SIG-M5 (cell line): Measurements from ENCODE around the gene MACROD2.

ENCODE experiments used
- DNase-seq: peaks from one replicate; lab custom pipeline; 2025; lab: John Stamatoyannopoulos, UW

The MACROD2 gene

DNA sequence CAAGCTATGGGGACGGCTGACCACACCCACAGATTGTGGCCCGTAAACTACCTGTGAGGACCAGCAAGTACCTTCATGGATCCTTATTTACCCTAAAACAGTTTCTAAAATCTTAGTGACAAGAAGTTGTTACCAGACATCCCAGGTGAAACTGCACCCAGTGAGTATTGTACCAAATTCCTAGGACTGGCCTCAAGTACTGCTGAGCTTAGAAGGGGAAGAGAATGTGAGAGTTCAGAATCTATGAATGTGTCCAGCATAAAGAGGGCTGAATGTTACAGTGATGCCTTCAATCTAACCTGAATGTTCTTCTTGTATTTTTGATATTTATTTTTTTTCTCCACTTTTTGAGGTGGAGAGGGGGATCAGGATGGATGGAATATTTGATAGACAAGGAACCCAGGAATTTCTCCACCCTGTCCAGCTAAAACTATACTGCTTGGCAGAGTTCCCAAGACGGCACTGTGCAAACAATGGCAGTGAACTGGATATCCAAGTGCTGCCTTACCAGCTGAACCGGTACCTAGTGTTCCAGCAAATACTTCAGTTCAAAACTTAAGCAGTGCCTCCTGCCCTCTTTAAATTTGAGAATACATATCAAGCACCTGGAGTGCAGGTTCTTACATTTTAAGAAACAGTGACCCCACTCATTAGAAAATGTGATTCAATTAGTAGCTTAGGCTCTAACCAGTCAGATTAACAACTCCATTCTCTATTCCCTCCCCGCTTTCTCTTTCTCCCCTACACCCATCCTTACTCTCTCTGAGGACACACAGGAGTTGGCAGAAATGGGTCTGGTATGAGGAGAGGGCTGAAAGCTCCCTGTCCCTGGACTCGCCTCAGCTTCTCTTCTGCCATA is 769.4 kb downstream of the MACROD2 start:
- no peak for DNase-seq

DNA sequence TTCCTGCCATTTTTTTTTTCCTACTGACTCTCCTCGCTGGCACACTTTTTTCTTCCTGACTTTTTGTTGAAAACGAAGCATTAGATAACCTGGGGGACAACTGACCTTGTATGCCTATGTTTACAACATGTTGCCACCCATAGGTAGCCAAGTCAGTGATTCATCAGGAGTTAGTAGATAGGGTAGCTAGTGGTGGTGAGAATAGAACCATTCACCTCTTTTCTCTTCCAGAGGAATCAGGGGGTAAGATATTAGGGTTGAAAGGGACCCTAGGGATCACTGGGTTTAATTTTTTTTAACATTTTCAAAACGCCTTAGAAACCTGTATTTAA is 770.0 kb downstream of the MACROD2 start:
- DNase-seq = no peak

DNA sequence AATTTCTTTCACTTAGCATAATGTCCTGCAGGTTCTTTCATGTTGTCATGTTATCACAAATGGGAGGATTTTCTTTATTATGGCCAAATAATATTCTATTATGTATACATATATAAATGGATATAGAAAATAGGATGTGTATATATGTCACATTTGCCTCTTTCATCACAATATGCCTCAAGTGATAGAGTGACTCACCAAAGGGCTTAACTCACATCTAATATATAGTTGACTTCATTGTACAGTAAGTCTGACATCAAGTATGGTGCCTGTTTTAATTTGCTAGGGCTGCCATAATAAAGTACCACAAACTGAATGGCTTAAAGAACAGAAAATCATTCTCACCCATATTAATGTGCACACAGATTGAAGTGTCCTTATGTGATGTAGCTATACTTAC is 778.2 kb downstream of the MACROD2 start:
- no peak for DNase-seq

DNA sequence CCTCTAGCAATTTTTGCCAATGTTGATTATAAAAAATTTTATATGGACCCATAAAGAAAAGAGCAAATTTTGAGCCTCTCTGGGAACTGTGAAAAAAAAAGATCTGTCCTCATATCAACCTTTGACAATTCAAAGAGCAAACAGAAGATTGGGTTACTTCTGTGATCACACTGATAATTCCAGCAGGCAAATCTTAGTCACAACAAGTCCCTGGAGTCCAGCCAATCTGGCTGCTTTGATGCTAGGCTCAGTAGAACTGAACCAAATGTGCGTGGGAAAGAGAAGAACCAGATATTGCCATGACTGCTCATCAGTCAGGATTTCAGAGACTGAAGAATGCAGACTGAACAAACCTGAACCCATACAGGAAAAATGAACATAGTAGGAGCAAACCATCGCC is 780.5 kb downstream of the MACROD2 start:
- DNase-seq = no peak

DNA sequence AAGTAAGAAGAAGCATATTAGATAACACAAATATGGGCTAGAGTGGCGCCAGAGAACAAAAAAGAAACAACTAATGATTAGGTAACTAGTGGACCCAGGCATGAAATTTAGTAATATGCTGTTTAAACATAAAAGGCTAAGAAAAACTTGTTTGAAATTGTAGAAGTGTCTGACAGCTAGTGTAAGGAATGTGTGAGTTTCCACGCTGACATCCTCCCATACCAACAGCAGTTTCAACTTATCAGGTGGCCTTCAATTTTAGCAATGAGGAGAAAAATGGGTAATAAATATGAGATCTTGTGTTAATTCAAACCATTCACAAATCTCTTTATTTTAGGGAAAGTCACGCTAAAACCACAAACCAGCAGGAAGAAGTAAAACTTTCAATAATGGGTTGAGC is 782.3 kb downstream of the MACROD2 start:
- DNase-seq = no peak

DNA sequence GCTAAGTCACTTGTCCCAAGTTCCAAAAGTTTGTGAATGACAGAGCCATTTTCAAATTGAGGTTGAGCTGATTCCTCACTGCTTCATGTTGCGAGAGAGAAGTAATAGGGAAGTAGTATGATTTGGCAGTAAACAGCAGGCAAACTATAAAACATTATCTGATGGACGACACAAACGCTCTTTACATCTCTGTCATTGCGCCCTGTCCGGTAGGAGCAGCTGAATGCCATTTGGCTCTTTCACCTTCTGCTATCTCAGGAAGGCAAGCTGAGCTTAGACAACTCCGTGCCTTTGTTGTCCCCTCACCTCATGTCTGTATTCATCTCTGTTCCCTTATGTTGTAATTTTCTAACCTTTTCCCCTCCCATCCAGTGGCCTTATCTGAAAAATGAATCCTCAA is 782.8 kb downstream of the MACROD2 start:
- DNase-seq = no peak

DNA sequence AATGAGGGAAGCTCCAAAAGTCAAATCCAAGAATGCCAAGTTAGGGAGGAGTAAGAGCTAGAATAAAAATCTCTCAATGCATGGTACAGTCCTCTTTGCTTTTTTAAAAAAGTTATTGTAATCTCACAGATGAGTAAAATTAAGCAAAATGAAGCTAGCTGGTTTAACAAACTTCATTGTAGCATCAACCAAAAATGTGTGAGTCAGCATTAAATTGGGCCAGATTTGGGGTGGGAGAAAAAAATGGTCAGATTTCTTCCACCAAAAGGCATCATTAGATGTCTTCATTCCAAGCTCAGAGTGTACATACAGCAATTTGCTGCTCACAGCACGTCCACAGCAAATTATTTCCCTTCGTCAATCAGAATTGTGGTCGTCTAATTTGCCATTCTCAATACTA is 783.6 kb downstream of the MACROD2 start:
- no peak for DNase-seq

DNA sequence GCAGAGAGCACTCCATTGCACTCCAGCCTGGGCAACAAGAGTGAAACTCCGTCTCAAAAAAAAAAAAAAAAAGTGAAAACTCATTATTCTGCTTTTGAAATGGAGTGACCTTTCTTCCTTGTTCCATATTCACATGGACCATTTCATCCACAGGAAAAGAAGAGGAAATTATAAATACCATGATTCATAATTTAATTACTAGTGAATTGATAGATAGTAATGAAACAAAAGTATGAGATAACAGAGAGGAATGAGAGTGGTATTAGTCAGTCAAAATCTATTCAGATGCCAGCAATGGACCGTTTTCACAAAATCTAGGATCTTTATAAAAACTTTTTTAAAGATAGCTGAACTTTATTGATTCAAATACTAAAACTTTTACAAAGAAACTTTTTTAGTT is 785.2 kb downstream of the MACROD2 start:
- no peak for DNase-seq

DNA sequence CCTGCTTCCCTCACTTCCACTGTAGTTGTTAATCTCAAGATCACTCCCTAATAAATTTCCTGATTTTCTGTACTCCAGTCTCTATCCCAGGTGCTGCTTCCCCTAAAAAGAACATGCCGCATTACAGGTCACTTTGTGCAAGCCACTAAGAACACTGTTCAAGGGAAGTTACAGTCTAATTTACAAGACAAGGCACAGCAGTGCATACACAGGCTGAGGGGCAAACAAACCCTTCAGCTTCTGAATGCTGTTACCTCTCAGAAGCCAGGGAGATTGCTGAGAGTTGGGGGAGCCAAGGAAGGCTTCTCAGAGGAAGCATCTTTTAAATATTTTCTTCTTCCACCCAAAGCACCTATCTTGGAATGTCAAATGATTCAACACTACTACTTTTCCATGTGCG is 787.4 kb downstream of the MACROD2 start:
- DNase-seq = no peak

DNA sequence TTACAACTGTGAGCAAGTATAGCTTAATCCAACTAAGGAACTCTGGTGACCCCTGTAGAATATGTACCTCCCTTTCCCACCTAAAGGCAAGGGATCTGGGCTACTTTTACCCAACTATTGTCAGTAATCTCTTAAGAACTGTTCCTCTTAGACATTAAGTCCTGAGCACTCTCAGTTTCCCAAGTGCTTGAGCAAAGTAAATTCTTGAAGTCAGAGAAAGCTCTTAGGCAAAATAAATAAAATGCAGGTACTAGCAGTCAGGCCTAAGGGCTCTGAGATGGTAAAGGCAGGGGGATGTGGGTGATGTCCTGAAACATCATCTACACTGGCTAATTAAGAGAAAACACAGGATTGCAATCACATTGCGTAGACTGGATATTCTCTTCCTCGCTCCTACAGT is 788.5 kb downstream of the MACROD2 start:
- DNase-seq = no peak

DNA sequence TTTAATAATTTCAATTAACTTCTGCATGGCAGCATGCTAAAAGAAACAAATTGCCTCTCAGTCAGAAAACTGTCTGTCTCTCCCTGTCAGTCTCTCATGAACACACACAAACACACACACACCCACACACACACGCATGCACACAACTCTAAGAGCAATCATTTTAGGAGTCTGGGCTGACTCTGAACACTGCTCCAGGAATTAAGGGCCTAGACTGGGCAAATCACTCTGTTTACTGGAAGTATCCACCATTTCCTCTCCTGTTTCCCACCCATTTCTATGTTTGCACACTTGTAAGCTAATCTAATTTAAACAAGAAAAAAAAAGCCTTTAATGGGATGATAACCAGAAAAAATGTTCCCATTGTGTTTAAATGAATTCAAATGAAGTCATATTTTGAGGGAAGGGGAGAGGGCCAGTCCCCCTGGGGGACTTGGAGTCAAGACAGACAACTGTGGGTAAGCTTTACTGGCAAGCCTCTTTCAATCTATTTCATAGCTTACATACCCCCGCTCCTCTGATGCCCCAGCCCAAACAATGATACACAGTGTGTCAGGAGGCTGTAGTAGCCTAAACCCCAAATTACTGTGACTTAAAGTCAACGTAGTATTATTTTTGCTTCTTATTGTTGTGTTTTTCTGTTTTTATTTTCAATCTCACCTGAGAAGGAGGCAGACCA is 789.9 kb downstream of the MACROD2 start:
- no peak for DNase-seq

DNA sequence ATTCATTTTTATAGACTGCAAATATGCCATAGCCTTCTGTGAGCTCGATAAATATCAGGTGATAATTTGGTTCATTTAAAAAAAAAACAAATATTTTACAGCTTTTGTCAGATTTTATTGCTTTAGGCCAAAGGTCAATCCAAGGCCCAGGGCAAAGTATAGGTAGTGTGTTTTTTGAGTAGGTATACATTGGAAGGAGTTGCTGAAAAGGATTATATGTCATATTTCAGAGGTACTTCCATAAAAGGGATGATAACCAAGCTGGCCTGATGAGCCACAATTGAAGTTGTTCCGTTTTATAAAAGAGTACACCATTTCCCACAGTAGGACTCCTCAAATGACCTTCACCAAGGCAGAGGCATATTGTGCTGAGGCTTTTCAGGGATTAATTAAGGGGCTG is 794.9 kb downstream of the MACROD2 start:
- no peak for DNase-seq

DNA sequence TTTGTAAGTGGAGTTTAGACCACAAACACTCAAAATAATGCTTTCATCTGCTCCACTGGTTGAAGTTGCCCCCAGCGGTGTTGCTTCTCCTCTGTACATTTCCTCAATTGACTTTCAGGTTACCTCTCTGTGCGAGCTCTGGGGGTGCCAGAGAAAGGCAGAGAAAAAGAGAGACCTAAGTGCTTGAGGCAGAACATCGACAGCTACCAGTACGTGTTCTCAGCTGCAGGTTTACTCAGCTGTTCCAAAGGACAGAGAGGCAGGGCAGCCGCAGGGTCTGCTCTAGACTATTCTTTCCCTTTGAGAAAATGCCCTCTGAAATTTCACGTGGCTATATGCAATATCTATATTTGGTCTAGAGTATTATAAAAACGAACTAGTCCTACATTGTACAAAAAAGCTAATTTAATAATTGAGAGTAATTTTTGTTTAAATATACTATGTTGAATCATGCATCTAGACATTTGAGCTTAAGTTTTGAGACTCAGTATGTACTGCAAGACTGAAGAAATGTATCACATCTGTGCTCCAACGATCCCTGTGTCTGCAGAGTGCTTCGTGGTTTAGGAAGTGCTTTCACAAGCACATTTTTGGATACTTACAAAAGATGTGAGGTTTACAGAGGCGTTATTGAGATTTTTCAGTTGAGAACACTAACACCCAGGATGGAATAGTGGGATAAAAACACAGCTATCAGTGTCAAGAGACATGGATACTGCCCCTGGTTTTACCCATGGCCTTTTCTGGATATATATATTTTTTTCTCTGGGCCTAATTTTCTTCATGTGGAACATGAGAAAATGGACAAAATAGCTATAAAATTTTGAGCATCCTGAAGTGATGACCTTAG is 795.7 kb downstream of the MACROD2 start:
- DNase-seq = no peak

DNA sequence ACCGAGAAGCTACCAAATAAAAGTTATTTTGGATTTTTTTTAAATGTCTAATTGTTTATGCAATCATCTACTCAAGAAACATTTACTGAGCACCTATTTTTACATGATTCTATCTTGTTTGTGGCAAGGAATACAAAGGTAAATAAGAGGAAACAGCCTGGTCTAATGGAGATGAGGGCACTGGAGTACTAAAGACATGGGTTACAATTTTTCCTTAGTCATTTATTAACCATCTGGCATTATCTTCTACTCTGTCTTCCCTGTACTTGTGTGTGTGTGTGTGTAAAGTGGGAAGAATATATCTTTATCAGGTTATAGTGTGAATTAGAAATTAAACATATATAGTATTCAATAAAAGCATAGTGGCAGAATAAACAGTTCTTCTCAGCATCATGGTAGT is 797.6 kb downstream of the MACROD2 start:
- no peak for DNase-seq

DNA sequence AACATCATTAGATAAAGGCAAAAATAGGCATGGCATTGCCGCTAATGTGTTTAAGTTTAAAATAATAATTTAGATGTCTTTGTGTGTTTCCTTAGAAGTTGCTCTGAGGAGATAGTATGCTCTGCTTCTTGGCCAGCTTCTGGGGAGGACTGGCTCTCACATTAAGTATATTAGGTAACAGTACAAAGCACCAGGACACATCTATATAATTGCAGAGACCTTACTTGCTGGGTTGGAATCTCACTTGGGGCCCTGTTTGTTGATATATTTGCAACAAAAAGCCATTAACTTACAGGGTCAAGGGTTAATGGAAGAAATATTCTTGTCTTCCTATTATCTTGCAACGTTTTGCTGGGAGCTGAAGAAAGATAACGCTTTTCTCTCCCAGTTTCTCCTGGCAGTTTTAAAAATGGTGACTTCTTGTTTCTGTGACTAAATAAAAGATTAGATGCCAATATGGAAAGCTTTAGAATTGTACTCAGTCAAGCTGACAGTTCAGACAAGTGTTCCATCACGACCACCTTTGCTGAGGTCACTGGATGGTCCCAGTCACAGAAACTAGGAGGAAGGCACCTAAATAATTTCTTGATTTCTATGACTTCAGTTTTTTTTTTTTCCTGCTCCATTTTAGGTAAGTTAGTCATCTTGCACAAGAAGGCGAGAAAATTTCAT is 804.4 kb downstream of the MACROD2 start:
- no peak for DNase-seq

DNA sequence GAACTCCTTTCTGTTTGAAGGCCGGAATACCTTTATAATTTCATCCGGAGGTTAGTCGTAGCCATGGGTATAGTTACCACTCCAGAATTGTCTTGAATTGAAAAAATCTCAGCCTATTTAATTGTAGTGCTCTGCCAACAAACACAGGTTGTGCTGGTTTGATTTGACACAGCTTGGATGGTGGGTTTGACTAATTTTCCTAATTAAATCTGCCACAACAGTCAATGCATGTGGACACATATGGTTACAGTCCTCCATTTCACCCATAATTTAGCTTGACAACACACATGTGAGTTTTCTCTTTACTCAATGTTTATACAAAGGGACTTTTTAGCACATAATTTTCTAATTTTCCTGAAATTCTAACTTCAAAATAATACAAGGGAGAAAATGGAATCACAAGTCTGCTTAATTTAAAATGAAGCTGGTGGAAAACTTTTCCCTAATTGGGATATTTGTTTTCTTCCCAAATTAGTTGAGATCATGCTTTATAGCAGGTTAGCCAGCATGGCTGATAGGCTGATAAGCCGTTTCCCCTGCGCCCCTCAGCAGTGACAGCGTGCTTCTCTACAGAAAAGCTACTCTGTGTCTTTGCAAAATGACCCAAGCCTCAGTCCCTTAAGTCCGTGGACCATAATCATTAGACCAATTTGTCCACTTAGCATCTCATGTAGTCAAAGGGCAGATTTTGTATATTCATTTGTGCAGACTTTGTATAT is 805.5 kb downstream of the MACROD2 start:
- DNase-seq = no peak

DNA sequence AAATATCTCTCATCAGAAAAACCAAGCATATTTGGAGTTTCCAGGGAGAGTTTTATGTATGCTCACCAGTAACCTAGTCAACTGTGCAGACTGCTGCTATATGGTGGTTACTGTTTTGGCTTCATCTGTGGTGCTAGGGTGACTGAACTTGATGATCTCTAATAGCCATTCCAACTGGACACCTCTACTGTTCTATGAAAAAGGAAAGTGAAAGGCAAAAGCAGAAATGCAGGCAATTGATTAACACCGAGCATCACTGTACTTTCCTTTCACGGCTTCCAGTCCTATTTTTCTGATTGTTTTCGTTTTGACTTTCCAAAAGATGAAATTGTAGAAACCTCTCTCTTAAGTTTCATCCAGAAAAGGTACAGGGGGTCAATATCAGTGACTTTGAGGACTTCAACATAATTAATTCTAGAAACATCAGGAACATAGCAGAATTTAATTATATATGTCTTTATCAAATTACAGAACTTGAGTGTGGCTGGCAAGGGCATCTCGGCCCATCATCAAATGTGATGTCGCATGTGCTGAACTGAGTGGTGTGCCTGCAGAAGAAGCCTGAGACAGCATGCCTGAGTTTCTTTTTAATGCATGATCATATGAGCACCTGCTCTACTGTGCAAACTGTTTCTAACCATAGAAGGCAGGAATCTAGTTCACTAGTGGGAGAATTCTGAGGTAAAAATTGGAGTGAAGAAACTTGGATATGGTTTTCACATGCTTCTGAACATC is 806.4 kb downstream of the MACROD2 start:
- no peak for DNase-seq

DNA sequence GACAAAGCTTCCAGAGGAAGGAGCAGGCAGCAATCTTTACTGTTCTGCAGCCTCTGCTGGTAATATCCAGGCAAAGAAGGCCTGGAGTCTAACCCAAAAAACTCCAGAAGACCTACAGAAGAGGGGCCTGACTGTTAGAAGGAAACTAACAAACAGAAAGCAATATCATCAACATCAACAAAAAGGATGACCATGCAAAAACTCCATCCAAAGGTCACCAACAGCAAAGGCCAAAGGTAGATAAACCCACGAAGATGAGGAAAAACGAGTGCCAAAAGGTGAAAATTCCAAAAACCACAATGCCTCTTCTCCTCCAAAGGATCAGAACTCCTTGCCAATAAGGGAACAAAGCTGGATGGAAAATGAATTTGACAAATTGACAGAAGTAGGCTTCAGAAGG is 811.9 kb downstream of the MACROD2 start:
- no peak for DNase-seq

DNA sequence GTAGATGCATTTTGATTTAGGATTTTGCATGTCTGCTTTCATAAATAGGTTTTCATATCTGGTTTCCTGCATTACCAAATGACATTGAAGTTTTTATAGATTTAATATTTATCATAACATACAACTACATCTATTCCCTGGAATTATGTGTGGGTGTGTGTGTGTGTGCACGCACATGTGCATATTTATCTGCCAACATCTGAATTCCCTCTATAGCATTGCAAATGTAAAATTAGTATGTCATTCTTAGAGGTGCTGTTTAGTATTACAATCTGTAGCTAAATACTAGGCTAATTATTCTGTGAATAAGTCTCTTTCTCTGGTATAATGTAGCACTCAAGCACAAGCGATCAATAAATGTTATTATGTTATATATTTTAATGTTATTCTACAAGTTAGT is 820.0 kb downstream of the MACROD2 start:
- DNase-seq = no peak

DNA sequence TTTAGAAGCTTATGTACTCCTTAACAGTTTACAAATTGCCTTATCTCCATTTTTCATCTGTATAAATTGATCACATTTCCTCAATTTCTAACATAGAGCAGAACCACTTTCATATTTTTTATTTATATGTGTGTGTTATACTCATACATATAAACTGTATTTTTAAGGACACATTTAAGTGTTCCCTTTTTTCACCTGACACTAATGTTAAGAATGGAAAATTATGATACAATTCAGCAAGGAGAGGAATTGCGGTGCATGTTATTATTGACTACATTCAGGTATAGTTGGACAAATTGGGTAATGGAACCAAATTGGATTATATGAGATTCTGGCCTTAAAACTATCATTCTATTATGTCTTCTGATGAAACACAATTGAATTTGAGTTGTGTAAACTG is 821.2 kb downstream of the MACROD2 start:
- DNase-seq = no peak

DNA sequence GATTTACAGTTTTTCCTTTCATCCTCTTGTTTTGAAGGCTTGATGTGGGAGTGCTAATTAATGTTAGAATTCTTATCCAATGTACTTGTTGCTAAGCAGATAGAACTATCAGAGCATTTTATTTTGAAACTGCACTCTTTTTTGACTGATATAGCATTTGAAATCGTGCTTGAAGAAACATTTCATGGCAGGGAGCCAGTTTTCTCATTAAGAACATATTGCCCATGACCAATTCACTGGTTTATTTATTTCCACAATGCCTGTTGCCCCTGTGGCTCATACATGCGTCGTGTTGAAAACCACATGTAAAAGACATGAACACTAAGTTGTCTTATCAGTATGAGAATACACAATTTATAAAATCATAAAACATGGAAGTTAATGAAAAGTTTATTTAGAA is 821.8 kb downstream of the MACROD2 start:
- no peak for DNase-seq
